ENCODE measurements around the gene FOLR3.
"Not testable (repeated sequence)": the region's sequence is repeated elsewhere in the genome, so short reads cannot be mapped to it uniquely, and the experiment has no call there.

- not testable (repeated sequence) for TF ChIP-seq CTCF (conservative IDR thresholded peaks at IDR 0.05; ENCODE audit: low read depth, low read length); EZH2 (IDR thresholded peaks at IDR 0.05; ENCODE audit: low read length, unreplicated experiment)
These were observed 28.7 kb downstream of the FOLR3 start for GRCh38 chr11:72164187-72164586.

Measured in PC-3 (cell line).